ENCODE data around the gene CFB. TPM values are rescaled to one million over a fixed set of nuclear protein-coding genes. Genes with fewer than 3 reads are reported as not detected.

The CFB gene
- total RNA-seq, 6 experiments from 2014 or later: 1,939 to 4,112 (median 3,131) TPM

DNA sequence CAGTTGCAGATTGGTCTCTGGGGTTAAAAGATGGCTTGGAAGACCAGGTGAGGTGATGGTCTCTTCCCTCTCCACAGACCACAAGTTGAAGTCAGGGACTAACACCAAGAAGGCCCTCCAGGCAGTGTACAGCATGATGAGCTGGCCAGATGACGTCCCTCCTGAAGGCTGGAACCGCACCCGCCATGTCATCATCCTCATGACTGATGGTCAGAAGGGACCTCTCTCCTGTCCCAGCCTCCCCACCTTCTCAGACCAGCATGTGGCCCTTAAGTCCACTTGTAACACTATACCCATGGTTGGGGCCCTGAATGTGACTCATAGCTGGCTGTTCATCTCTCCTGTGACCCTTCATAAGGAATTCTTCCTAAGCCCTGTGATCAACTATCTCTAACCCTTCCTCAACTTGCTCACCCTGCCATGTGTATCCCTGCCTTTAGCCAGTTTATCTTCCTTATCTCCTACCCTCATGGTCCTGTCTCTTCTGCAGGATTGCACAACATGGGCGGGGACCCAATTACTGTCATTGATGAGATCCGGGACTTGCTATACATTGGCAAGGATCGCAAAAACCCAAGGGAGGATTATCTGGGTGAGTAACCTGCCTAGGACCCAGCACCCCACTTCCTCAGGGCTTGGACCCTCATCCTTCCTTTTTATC lies 3.0 kb downstream of the CFB start:
- Histone ChIP-seq H3K4me3 (no peak overlapping the region), H3K9me3 (no peaks in the 10 kb centered on the region), H3K27me3 (no peaks in the 10 kb centered on the region), H3K4me1 (peaks cover 0 to 31% (median 9%) of the 10 kb centered on the region in 4 donors), H3K27ac (peak overlapping the region in 1 of 3 donors; percentile 18), H3K36me3 (peaks cover 0 to 70% (median 30%) of the 10 kb centered on the region in 4 donors)
- 46% methylated on average over 3 of the region's 6 CpGs for WGBS (ENCODE audit: insufficient coverage, low coverage, low lambda C conversion rate, missing lambda C conversion rate)
- intact Hi-C loops (cut with DNase I): no loop called here
- DNase-seq (no peak), ATAC-seq (peak in 1 of 4 donors; percentile 0)
- TF ChIP-seq, protein P1, sequence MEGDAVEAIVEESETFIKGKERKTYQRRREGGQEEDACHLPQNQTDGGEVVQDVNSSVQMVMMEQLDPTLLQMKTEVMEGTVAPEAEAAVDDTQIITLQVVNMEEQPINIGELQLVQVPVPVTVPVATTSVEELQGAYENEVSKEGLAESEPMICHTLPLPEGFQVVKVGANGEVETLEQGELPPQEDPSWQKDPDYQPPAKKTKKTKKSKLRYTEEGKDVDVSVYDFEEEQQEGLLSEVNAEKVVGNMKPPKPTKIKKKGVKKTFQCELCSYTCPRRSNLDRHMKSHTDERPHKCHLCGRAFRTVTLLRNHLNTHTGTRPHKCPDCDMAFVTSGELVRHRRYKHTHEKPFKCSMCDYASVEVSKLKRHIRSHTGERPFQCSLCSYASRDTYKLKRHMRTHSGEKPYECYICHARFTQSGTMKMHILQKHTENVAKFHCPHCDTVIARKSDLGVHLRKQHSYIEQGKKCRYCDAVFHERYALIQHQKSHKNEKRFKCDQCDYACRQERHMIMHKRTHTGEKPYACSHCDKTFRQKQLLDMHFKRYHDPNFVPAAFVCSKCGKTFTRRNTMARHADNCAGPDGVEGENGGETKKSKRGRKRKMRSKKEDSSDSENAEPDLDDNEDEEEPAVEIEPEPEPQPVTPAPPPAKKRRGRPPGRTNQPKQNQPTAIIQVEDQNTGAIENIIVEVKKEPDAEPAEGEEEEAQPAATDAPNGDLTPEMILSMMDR (IDR thresholded peaks at IDR 0.05): no peak
- no peak for TF ChIP-seq POLR2A (IDR thresholded peaks at IDR 0.05)

DNA sequence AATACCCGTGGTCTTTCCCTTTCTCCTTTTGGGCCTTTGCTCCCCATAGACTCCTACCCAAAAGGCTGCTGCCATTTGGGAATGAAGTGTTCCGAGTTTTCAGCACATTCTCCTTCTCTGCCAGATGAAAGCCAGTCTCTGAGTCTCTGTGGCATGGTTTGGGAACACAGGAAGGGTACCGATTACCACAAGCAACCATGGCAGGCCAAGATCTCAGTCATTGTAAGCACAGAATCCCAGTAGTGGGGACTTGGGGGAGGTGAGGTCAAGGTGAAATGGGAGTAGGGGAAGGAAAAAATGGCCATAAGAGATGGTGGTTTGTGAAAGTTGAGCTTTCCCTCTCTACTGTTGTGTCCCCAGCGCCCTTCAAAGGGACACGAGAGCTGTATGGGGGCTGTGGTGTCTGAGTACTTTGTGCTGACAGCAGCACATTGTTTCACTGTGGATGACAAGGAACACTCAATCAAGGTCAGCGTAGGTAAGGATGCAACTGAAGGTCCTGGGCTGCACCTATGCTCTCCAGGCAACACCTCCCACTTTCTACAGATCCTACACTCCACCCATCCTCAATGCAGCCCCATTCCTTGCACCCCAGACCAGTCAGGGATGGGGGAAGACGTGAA lies 4.1 kb downstream of the CFB start:
- DNase-seq (no peak), ATAC-seq (no peak)
- WGBS (ENCODE audit: insufficient coverage, low coverage, low lambda C conversion rate, missing lambda C conversion rate): 78% methylated on average over 7 of the region's 7 CpGs
- intact Hi-C loops (cut with DNase I): loop anchor here in 1 of 2 donors (10.0 kb wide), 1 partner anchor 45 kb away; the partner anchor contains the start of gene ZBTB12
- Histone ChIP-seq H3K36me3 (peaks cover 0 to 76% (median 31%) of the 10 kb centered on the region in 4 donors), H3K9me3 (no peaks in the 10 kb centered on the region), H3K4me3 (no peak overlapping the region), H3K4me1 (peaks cover 0 to 20% (median 2%) of the 10 kb centered on the region in 4 donors), H3K27ac (no peak overlapping the region), H3K27me3 (no peaks in the 10 kb centered on the region)
- TF ChIP-seq POLR2A (IDR thresholded peaks at IDR 0.05): no peak
- TF ChIP-seq, protein P1 (IDR thresholded peaks at IDR 0.05): no peak

- peak overlapping the region in 1 of 3 donors; percentile 4 for H3K27ac ChIP-seq
- H3K36me3 ChIP-seq: peaks cover 0 to 93% (median 30%) of the 10 kb centered on the region in 4 donors
- H3K9me3 ChIP-seq: no peaks in the 10 kb centered on the region
- DNase-seq (peak in 2 of 3 donors; percentile 67 to 69), ATAC-seq (peak; percentile 40 to 73 (median 66))
- peaks cover 0 to 16% (median 0%) of the 10 kb centered on the region in 4 donors for H3K4me1 ChIP-seq
- no peak overlapping the region for H3K4me3 ChIP-seq
- no peaks in the 10 kb centered on the region for H3K27me3 ChIP-seq
- TF ChIP-seq, protein P1 (IDR thresholded peaks at IDR 0.05): peak; percentile 60 to 83 (median 70)
- TF ChIP-seq POLR2A (IDR thresholded peaks at IDR 0.05): peak; percentile 45
- 37% methylated on average over 4 of the region's 5 CpGs for WGBS (ENCODE audit: insufficient coverage, low coverage, low lambda C conversion rate, missing lambda C conversion rate)
- intact Hi-C loops (cut with DNase I): loop anchor here in 1 of 2 donors (10.0 kb wide), 1 partner anchor 47 kb away; the partner anchor contains the start of gene ZBTB12
These were observed 6.4 kb downstream of the CFB start for GRCh38 chr6:31952140-31952805.

DNA sequence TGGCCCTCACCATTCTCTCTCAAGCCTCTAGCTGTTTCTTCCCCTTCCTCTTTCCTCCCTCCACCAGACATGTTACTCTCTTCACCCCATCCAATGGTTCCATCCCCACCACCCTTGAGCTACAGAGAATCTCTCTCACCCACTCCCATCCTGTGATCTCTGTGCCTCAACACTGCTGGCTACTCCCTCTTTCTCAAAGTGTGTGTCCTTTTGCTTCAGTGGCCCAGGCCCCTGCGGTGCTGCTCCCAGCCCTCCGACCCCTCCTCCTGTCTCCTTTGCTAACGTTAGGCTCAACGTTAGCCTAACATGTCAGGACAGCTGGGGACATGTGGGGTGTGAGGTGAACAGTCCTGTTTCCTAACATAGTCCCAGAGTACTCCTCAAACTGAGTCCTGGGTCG lies 7.0 kb downstream of the CFB start:
- H3K9me3 ChIP-seq: no peaks in the 10 kb centered on the region
- no peak for DNase-seq
- no peaks in the 10 kb centered on the region for H3K27me3 ChIP-seq
- peak in 1 of 4 donors; percentile 5 for ATAC-seq
- 48% methylated on average over 5 of the region's 5 CpGs for WGBS (ENCODE audit: insufficient coverage, low coverage, low lambda C conversion rate, missing lambda C conversion rate)
- peak overlapping the region in 1 of 3 donors; percentile 4 for H3K27ac ChIP-seq
- H3K4me3 ChIP-seq: no peak overlapping the region
- peaks cover 0 to 16% (median 2%) of the 10 kb centered on the region in 4 donors for H3K4me1 ChIP-seq
- intact Hi-C loops (cut with DNase I): loop anchor here in 1 of 2 donors (10.0 kb wide), 1 partner anchor 48 kb away; the partner anchor contains the start of gene ZBTB12
- TF ChIP-seq POLR2A (IDR thresholded peaks at IDR 0.05): no peak
- TF ChIP-seq, protein P1 (IDR thresholded peaks at IDR 0.05): no peak
- peaks cover 0 to 87% (median 27%) of the 10 kb centered on the region in 4 donors for H3K36me3 ChIP-seq
